HG03521 (cell line): ENCODE measurements around the gene UNC93B1.
"Not testable (repeated sequence)": the region's sequence is repeated elsewhere in the genome, so short reads cannot be mapped to it uniquely, and the experiment has no call there.

Experiments used
- ATAC-seq: cut with Tn5 transposase; IDR thresholded peaks from one replicate; pipeline ENCODE4 v1.9.1; 2021; ENCODE audit warnings: mild to moderate bottlenecking, moderate library complexity; ENCODE audit not compliant: unreplicated experiment

The UNC93B1 gene

GRCh38 chr11:67994387-67994786 is 9.5 kb downstream of the UNC93B1 start:
- ATAC-seq = not testable (repeated sequence)

GRCh38 chr11:67993821-67994220 is 10.1 kb downstream of the UNC93B1 start:
- ATAC-seq = not testable (repeated sequence)

- not testable (repeated sequence) for ATAC-seq
Observed at GRCh38 chr11:67991347-67992121, 12.4 kb downstream of the UNC93B1 start.

- ATAC-seq = not testable (repeated sequence)
Observed at GRCh38 chr11:67990546-67991346, 13.2 kb downstream of the UNC93B1 start.

GRCh38 chr11:67985302-67985701 is 18.6 kb downstream of the UNC93B1 start:
- not testable (repeated sequence) for ATAC-seq

GRCh38 chr11:67983951-67984350 is 19.9 kb downstream of the UNC93B1 start:
- no peak for ATAC-seq

GRCh38 chr11:67982255-67982857 is 21.5 kb downstream of the UNC93B1 start:
- ATAC-seq = not testable (repeated sequence)

GRCh38 chr11:67981226-67981625 is 22.7 kb downstream of the UNC93B1 start:
- ATAC-seq = not testable (repeated sequence)

- not testable (repeated sequence) for ATAC-seq
Observed at GRCh38 chr11:67978766-67979418, 25.0 kb downstream of the UNC93B1 start.

GRCh38 chr11:67974746-67975145 is 29.2 kb downstream of the UNC93B1 start:
- ATAC-seq = not testable (repeated sequence)

- not testable (repeated sequence) for ATAC-seq
Observed at GRCh38 chr11:67965830-67966348, 38.0 kb downstream of the UNC93B1 start.

- ATAC-seq = not testable (repeated sequence)
Observed at GRCh38 chr11:67964746-67965145, 39.2 kb downstream of the UNC93B1 start.

GRCh38 chr11:67963879-67964278 is 40.0 kb downstream of the UNC93B1 start:
- ATAC-seq = not testable (repeated sequence)

GRCh38 chr11:67963217-67963616 is 40.7 kb downstream of the UNC93B1 start:
- not testable (repeated sequence) for ATAC-seq

GRCh38 chr11:67956236-67956635 is 47.7 kb downstream of the UNC93B1 start:
- ATAC-seq = not testable (repeated sequence)

- not testable (repeated sequence) for ATAC-seq
Observed at GRCh38 chr11:67955461-67956007, 48.4 kb downstream of the UNC93B1 start.

- not testable (repeated sequence) for ATAC-seq
Observed at GRCh38 chr11:67954971-67955370, 48.9 kb downstream of the UNC93B1 start.

- ATAC-seq = not testable (repeated sequence)
Observed at GRCh38 chr11:67954251-67954650, 49.6 kb downstream of the UNC93B1 start.

GRCh38 chr11:67950705-67951104 is 53.2 kb downstream of the UNC93B1 start:
- ATAC-seq = not testable (repeated sequence)

GRCh38 chr11:67947785-67948184 is 56.1 kb downstream of the UNC93B1 start:
- not testable (repeated sequence) for ATAC-seq
